H9 (cell line): ENCODE measurements around the gene SNX2. TPM values are rescaled to one million over a fixed set of nuclear protein-coding genes. Genes with fewer than 3 reads are reported as not detected.

Source experiments
- DNase-seq: peaks from one replicate; pipeline ENCODE4 v3.0.0-alpha.2; 2017
- H2AFZ ChIP-seq: one replicate; pipeline ENCODE4 v1.6.1; 2013; ENCODE audit warnings: mild to moderate bottlenecking, low read length, control low read depth, moderate library complexity
- H2AK5ac ChIP-seq: 2 replicates; pipeline ENCODE4 v1.6.1; 2013; ENCODE audit warnings: low read length, control low read depth, mixed read lengths; ENCODE audit not compliant: insufficient read length
- H2BK120ac ChIP-seq: one replicate; pipeline ENCODE4 v1.6.1; 2013; ENCODE audit warnings: low read depth, mild to moderate bottlenecking, low read length, control low read depth, inconsistent platforms; ENCODE audit not compliant: poor library complexity, severe bottlenecking
- H2BK12ac ChIP-seq: 2 replicates; pipeline ENCODE4 v1.6.1; 2013; ENCODE audit warnings: low read length, control low read depth, mixed read lengths, low read depth; ENCODE audit not compliant: insufficient read length
- H2BK15ac ChIP-seq: 2 replicates; pipeline ENCODE4 v1.6.1; 2013; ENCODE audit warnings: low read depth, low read length, control low read depth
- H2BK20ac ChIP-seq: one replicate; pipeline ENCODE4 v1.6.1; 2013; ENCODE audit warnings: low read depth, mild to moderate bottlenecking, low read length, control low read depth, inconsistent platforms; ENCODE audit not compliant: poor library complexity, severe bottlenecking
- H2BK5ac ChIP-seq: 2 replicates; pipeline ENCODE4 v1.6.1; 2013; ENCODE audit warnings: low read length, control low read depth, mixed read lengths; ENCODE audit not compliant: insufficient read length
- H3K14ac ChIP-seq: 2 replicates; pipeline ENCODE4 v1.6.1; 2013; ENCODE audit warnings: low read length, control low read depth; ENCODE audit not compliant: insufficient read depth
- H3K18ac ChIP-seq: 2 replicates; pipeline ENCODE4 v1.6.1; 2013; ENCODE audit warnings: low read depth, mild to moderate bottlenecking, mixed read lengths, low read length, control low read depth; ENCODE audit not compliant: insufficient read length
- H3K23ac ChIP-seq: 2 replicates; pipeline ENCODE4 v1.6.1; 2013; ENCODE audit warnings: low read length, control low read depth, mixed read lengths, low read depth; ENCODE audit not compliant: insufficient read length
- H3K23me2 ChIP-seq: 2 replicates; pipeline ENCODE4 v1.6.1; 2013; ENCODE audit warnings: low read depth, mild to moderate bottlenecking, mixed read lengths, low read length, control low read depth; ENCODE audit not compliant: insufficient read length, poor library complexity, severe bottlenecking
- H3K27ac ChIP-seq: 2 replicates; pipeline ENCODE4 v1.5.1; 2013; ENCODE audit warnings: low read length, control low read depth, mixed read lengths, low read depth; ENCODE audit not compliant: insufficient read length
- H3K27me3 ChIP-seq: 2 replicates; pipeline ENCODE4 v1.6.1; 2013; ENCODE audit warnings: low read length, control low read depth, inconsistent platforms; ENCODE audit not compliant: insufficient read depth
- H3K4ac ChIP-seq: 2 replicates; pipeline ENCODE4 v1.6.1; 2013; ENCODE audit warnings: low read depth, mild to moderate bottlenecking, control low read depth, inconsistent platforms, low read length, moderate library complexity
- H3K4me1 ChIP-seq: 2 replicates; pipeline ENCODE4 v1.6.1; 2013; ENCODE audit warnings: low read length, control low read depth, inconsistent platforms; ENCODE audit not compliant: insufficient read depth
- H3K4me2 ChIP-seq: 2 replicates; pipeline ENCODE4 v1.6.1; 2013; ENCODE audit warnings: low read length, control low read depth, mixed read lengths; ENCODE audit not compliant: insufficient read length, insufficient read depth
- H3K56ac ChIP-seq: 2 replicates; pipeline ENCODE4 v1.6.1; 2013; ENCODE audit warnings: low read depth, mild to moderate bottlenecking, mixed read lengths, low read length, control low read depth; ENCODE audit not compliant: insufficient read length
- H3K79me1 ChIP-seq: 2 replicates; pipeline ENCODE4 v1.6.1; 2013; ENCODE audit warnings: low read depth, mild to moderate bottlenecking, moderate library complexity, low read length, control low read depth, inconsistent platforms; ENCODE audit not compliant: insufficient read depth, poor library complexity, severe bottlenecking
- H3K79me2 ChIP-seq: 2 replicates; pipeline ENCODE4 v1.6.1; 2013; ENCODE audit warnings: low read length, control low read depth, inconsistent platforms; ENCODE audit not compliant: insufficient read depth
- H3K9ac ChIP-seq: 2 replicates; pipeline ENCODE4 v1.6.1; 2013; ENCODE audit warnings: low read length, control low read depth, mixed read lengths; ENCODE audit not compliant: insufficient read length; ENCODE audit errors: extremely low read depth
- H3K9me3 ChIP-seq: one replicate; pipeline ENCODE4 v1.6.1; 2013; ENCODE audit warnings: low read depth, low read length, inconsistent platforms; ENCODE audit not compliant: control insufficient read depth
- H3T11ph ChIP-seq: one replicate; pipeline ENCODE4 v1.6.1; 2013; ENCODE audit warnings: mild to moderate bottlenecking, low read length, control low read depth, inconsistent platforms
- H4K20me1 ChIP-seq: one replicate; pipeline ENCODE4 v1.6.1; 2013; ENCODE audit not compliant: control insufficient read depth, insufficient read length, insufficient read depth
- H4K5ac ChIP-seq: 2 replicates; pipeline ENCODE4 v1.6.1; 2013; ENCODE audit warnings: low read depth, mild to moderate bottlenecking, mixed read lengths, low read length, control low read depth; ENCODE audit not compliant: insufficient read length
- H4K8ac ChIP-seq: replicated peaks from 2 replicates; pipeline ENCODE4 v1.6.1; 2013; ENCODE audit warnings: low read length, control low read depth, mixed read lengths, low read depth; ENCODE audit not compliant: insufficient read length
- H4K91ac ChIP-seq: 2 replicates; pipeline ENCODE4 v1.6.1; 2013; ENCODE audit warnings: low read depth, mild to moderate bottlenecking, moderate library complexity, mixed read lengths, low read length, control low read depth; ENCODE audit not compliant: insufficient read length
- H3K27ac Mint-ChIP-seq, 3 experiments: 2 replicates in 2 of 3; 3 replicates in 1 of 3; pipeline ENCODE4 v1.8.0; 2020 to 2021; ENCODE audit warnings: mixed read lengths in 3 of 3, mild to moderate bottlenecking in 1 of 3, moderate library complexity in 1 of 3
- H3K27me3 Mint-ChIP-seq: 2 replicates; pipeline ENCODE4 v1.8.0; 2021; ENCODE audit warnings: low read depth, mild to moderate bottlenecking, moderate library complexity, mixed read lengths
- H3K36me3 Mint-ChIP-seq, 3 experiments: 2 replicates in 2 of 3; 3 replicates in 1 of 3; pipeline ENCODE4 v1.8.0; 2020 to 2021; ENCODE audit warnings: low read depth in 3 of 3, mixed read lengths in 3 of 3; ENCODE audit not compliant: insufficient read depth in 1 of 3
- H3K4me1 Mint-ChIP-seq, 2 experiments: 2 replicates each; pipeline ENCODE4 v1.8.0; 2020; ENCODE audit warnings: mixed read lengths in 2 of 2
- H3K4me3 Mint-ChIP-seq, 2 experiments: 2 replicates in 1 of 2; 3 replicates in 1 of 2; pipeline ENCODE4 v1.8.0; 2020 to 2021; ENCODE audit warnings: mild to moderate bottlenecking in 2 of 2, mixed read lengths in 2 of 2, moderate library complexity in 1 of 2
- H3K9me3 Mint-ChIP-seq, 2 experiments: 2 replicates in 1 of 2; 3 replicates in 1 of 2; pipeline ENCODE4 v1.8.0; 2020; ENCODE audit warnings: mild to moderate bottlenecking in 2 of 2, mixed read lengths in 2 of 2, moderate library complexity in 1 of 2
- CTCF ChIP-seq: fragments of 200-600 bp; sonication (generic); conservative IDR thresholded peaks from 3 replicates; pipeline ENCODE4 v1.8.0; 2021; ENCODE audit warnings: antibody characterized with exemption, mild to moderate bottlenecking
- whole genome bisulfite sequencing: extraction: QIAGEN DNeasy Blood & Tissue Kit; methylation state at CpG from one replicate; pipeline ENCODE4 v1.1.7; 2013; ENCODE audit warnings: missing lambda C conversion rate, low lambda C conversion rate, mixed read lengths; ENCODE audit not compliant: insufficient read length; ENCODE audit errors: extremely low coverage; 5-methylcytosine and 5-hydroxymethylcytosine counted together
- total RNA-seq: library from RNA; stranded (reverse); gene quantifications from 2 replicates; pipeline ENCODE4 v1.2.1, GENCODE V29; 2021

Gene SNX2
- total RNA-seq, 1 experiment from 2014 or later: 62.6 TPM

GRCh38 chr5:122863240-122863639 lies 88.4 kb downstream of the SNX2 start:
- no peak overlapping the region for H3K18ac ChIP-seq
- H4K20me1 ChIP-seq: no peaks in the 10 kb centered on the region
- Mint-ChIP-seq H3K9me3 (no peaks in the 10 kb centered on the region), H3K4me1 (peaks cover 32 to 35% of the 10 kb centered on the region in 2 experiments), H3K27me3 (no peaks in the 10 kb centered on the region), H3K27ac (no peak overlapping the region), H3K4me3 (no peak overlapping the region), H3K36me3 (peaks cover 3 to 9% (median 4%) of the 10 kb centered on the region in 3 experiments; a peak in 3 of 7 replicates)
- no peak overlapping the region for H2BK20ac ChIP-seq
- H3K4me2 ChIP-seq: no peak overlapping the region
- H3K4me1 ChIP-seq: no peaks in the 10 kb centered on the region; the same call in 1 of the 2 replicates
- no peak overlapping the region for H2AK5ac ChIP-seq
- DNase-seq: no peak
- H3K14ac ChIP-seq: no peak overlapping the region
- no peaks in the 10 kb centered on the region for H3K79me2 ChIP-seq
- no peak overlapping the region for H2AFZ ChIP-seq
- no peak overlapping the region for H3T11ph ChIP-seq
- no peak overlapping the region for H3K27ac ChIP-seq
- H3K23me2 ChIP-seq: no peaks in the 10 kb centered on the region
- no peak overlapping the region for H4K91ac ChIP-seq
- no peaks in the 10 kb centered on the region for H3K9me3 ChIP-seq
- no peak overlapping the region for H2BK5ac ChIP-seq
- H2BK15ac ChIP-seq: no peak overlapping the region
- no peak overlapping the region for H3K9ac ChIP-seq
- no peak for TF ChIP-seq CTCF
- no peak overlapping the region for H3K56ac ChIP-seq
- H3K4ac ChIP-seq: no peak overlapping the region
- H3K27me3 ChIP-seq: no peaks in the 10 kb centered on the region
- H4K5ac ChIP-seq: no peak overlapping the region
- H2BK12ac ChIP-seq: no peak overlapping the region
- H3K23ac ChIP-seq: no peak overlapping the region
- H3K79me1 ChIP-seq: no peaks in the 10 kb centered on the region
- no peak overlapping the region for H2BK120ac ChIP-seq
- H4K8ac ChIP-seq: no peak overlapping the region
- WGBS: no CpG with 5 or more reads among the region's 2 CpGs
